Inferior parietal cortex (tissue), 1 donor: ENCODE results near the gene TFF2.
A peak's percentile ranks its signal among the peaks of the same experiment; 100 is the strongest.

ENCODE experiments used
- DNase-seq: peaks from one replicate; pipeline ENCODE4 v3.0.0-alpha.2; 2016; ENCODE audit errors: extremely low spot score

The TFF2 gene

DNA sequence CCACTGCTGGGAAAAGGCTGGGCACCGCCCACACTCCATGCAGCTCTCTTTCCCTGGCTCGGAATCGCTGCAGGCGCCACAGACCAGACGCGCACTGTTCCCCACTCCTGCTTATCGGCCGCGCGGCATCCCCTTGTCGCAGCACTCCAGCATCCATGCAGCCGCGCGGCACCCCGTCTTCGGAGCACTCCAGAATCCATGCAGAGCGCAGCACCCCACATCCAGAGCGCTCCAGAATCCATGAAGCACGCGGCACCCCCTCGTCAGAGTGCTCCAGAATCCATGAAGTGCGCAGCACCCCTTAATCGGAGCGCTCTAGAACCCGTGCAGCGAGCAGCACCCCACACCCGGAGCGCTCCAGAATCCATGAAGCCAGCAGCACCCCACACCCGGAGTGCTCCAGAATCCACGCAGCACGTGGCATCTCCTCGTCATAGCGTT, 45.1 kb downstream of the TFF2 start:
- DNase-seq = no peak

DNA sequence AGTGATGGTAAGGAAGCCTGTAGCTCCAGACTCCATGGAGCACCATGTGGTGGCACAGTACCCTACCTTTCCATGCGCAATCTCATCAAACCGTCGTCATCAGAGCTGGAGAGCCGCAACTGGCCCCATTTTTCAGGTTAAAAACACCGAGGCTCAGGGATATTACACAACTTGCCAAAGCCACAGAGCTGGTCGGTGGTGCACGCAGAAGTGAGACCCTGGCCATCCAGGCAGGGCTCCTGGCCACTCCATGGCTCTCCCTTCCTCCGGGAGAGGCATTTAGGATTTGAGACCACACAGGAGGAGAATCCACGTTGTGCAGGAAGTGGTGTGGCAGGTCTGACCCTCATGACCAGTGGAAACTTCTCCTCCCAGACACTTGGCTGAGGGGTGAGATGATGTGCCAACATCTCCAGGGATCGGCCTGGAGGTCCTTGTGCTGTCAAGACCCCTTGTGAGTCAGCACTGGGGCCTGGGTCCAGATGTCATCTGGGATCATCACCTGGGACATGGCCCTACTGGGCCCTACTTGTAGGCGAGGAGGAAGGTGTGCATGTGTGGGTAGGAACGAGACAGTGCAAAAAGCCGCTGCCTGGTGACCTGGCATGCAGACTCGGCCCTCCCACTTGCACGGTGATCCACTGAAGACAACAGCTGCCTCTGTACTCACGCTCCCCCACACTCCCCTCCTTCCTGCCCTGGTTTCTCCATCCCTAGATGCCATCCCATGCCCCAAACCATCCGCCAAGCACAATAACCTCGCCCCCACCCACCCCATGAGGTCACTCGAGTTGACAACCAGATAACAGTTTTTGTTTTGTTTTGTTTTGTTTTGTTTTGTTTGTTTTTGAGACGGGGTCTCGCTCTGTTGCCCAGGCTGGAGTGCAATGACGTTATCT, 46.0 kb downstream of the TFF2 start:
- no peak for DNase-seq

- no peak for DNase-seq
These were observed 47.4 kb downstream of the TFF2 start for GRCh38 chr21:42303443-42303842.

- no peak for DNase-seq
These were observed 48.0 kb downstream of the TFF2 start for GRCh38 chr21:42302794-42303193.

DNA sequence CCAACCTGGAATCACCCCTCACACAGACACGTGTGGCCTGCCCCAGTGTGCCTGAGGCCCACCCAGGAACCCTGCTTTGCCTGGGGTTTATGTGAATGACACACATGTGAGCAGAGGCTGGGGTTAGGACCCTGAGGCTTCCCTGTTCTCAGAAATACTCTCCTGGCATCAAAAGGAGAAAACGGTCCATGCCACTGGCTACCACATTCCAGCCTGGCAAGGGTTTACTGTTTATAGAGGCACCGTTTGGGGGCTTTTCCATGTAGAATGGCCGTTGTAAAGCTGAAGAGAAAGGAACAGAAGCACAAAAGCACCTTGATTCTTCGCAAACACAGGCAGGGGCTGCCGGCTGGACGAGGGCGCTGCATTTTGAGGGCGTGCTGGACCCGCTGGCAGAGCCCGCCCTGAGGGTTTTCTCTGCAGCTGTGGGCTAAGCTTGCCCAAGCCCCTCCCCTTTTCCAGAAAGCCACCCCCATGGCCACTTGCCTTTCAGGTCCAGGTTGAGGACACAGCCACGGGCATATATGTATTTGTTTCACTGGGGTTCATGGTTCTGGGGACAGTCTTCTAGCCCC, 48.6 kb downstream of the TFF2 start:
- DNase-seq = no peak

DNA sequence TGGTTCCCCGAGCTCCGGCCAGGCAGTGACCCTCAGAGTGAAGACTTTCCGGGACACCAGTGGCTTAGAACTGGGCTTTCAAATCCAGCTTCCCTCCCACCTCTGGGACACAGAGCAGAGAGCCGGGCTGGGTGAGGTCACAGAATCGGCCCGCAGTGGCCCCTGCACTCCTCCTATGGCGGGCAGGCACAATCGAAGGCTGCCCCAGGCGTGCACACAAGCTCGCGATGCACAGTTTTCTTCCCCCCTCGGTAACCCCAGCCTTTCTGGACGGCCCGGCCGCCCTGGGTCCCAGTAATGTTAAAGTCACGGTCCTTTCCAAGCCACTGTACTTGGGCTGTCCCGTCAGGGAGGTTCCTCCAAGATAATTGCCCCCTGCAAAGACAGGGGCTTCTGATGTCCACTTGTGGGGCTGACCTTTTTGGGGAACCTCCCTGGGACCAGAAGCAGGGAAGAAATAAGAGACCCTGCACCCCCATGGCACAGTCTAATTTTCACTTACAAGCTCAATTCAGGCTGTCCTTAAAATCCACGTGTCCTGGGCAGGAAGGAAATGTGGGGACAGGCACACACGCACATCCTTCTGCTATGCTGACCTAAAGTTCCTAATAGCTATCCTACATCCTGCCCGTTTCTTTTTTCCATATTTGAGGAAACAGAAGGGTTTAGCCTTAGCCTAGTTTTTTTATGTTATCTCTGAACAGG, 49.3 kb downstream of the TFF2 start:
- DNase-seq = no peak

DNA sequence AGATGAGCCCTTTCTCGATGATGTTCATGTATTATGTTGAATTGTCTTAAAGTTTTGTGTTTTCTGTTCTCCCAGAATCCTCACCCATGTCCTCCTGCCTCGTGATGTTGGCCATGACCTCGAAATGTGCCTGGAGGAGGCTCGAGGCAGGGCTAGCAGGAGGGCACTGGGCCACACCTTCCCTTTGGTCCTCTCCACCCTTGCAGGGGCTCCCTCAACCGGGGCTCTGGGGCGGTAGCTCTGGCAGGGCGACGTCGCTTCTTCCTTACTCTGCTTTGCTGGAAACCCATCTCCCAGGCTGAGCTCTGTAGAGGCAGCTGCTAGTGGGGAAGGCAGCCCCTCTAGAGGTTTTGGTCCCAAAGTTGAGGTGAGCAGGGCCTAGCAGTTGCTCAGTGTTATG, 49.8 kb downstream of the TFF2 start:
- no peak for DNase-seq

DNA sequence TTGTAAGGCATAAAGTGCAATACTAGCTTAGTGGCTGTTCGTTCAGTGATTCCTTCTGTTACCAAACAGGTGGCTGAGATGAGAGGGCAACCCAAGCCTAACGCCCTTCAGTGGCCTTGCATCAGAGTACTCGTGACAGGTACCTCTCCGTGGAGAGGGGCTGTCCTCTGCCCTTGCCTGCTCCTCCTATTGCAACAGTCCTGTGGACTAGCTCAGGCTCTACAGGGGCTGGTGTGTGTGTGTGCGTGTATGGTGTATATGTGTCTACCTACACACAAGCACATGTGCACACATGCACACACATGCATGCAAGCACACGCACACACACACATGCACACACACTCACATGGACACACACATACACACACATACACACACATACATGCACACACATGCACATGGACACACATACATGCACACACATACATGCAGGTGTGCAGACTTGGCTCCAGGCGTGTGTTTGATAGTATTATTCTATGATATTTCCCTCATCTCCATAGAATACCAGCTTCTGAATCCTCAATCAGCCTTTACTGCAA, 50.7 kb downstream of the TFF2 start:
- no peak for DNase-seq

- DNase-seq = peak; percentile 24
These were observed 51.3 kb downstream of the TFF2 start for GRCh38 chr21:42299324-42300044.

GRCh38 chr21:42298657-42299056, 52.1 kb downstream of the TFF2 start:
- DNase-seq = no peak

GRCh38 chr21:42298237-42298636, 52.6 kb downstream of the TFF2 start:
- DNase-seq = no peak

GRCh38 chr21:42297377-42297776, 53.4 kb downstream of the TFF2 start:
- no peak for DNase-seq

DNA sequence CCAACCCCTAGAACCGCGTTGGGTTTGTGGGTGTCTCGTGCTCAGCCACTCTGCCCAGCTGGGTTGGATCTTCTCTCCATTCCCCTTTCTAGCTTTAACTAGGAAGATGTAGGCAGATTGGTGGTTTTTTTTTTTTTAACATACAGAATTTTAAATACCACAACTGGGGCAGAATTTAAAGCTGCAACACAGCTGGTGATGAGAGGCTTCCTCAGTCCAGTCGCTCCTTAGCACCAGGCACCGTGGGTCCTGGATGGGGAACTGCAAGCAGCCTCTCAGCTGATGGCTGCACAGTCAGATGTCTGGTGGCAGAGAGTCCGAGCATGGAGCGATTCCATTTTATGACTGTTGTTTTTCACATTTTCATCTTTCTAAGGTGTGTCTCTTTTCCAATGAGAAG, 54.3 kb downstream of the TFF2 start:
- DNase-seq = no peak
